Uterus (tissue), 2 donors: ENCODE results near the gene TSPAN17.

Source experiments
- CTCF ChIP-seq, 4 experiments: fragments of 200-600 bp in 2 of 4; fragments of 450-650 bp in 2 of 4; sonication (generic) in 2 of 4; IDR thresholded peaks; one replicate each; pipeline ENCODE4 v1.5.1; 2016 to 2019; ENCODE audit warnings: antibody characterized with exemption in 4 of 4, mild to moderate bottlenecking in 2 of 4, moderate library complexity in 1 of 4
- POLR2A ChIP-seq, 2 donors: fragments of 450-650 bp; IDR thresholded peaks; one replicate each; pipeline ENCODE4 v1.6.1; 2016; ENCODE audit warnings: antibody characterized with exemption in 2 of 2, mild to moderate bottlenecking in 1 of 2, moderate library complexity in 1 of 2

- TF ChIP-seq CTCF (IDR thresholded peaks at IDR 0.05) (no peak), POLR2A (IDR thresholded peaks at IDR 0.05) (no peak)
These were observed 28.5 kb upstream of the TSPAN17 start for GRCh38 chr5:176618783-176619182.
